ENCODE results near the gene SPDEF. TPM values are rescaled to one million over a fixed set of nuclear protein-coding genes. Genes with fewer than 3 reads are reported as not detected.

SPDEF gene
- total and polyA plus RNA-seq, 12 donors: 0.06 to 0.14 (median 0.14) TPM; not detected in 8

- intact Hi-C loops (cut with DNase I): no loop called here
- WGBS, 4 donors: 75 to 100% (median 87%) methylated on average over 2 to 8 of the region's 8 CpGs
Measured at GRCh38 chr6:34555328-34555727, 801 bp downstream of the SPDEF start.

GRCh38 chr6:34555007-34555322, 1.2 kb downstream of the SPDEF start:
- Histone ChIP-seq H3K36me3 (replicated peaks in 1 of 2) (no peaks in the 10 kb centered on the region), H3K4me1 (replicated peaks in 1 of 2) (no peaks in the 10 kb centered on the region), H3K27ac (no peak overlapping the region), H3K4me3 (no peak overlapping the region), H3K27me3 (no peaks in the 10 kb centered on the region), H3K9me3 (replicated peaks in 1 of 3) (no peaks in the 10 kb centered on the region)
- TF ChIP-seq CTCF (IDR thresholded peaks at IDR 0.05) (no peak), POLR2A (IDR thresholded peaks at IDR 0.05) (no peak)
- 83 to 95% (median 87%) methylated on average over 11 of the region's 11 CpGs for WGBS, 4 donors
- DNase-seq: no peak
- intact Hi-C loops (cut with DNase I): no loop called here

More at GRCh38 chr6:34555328-34555727, 801 bp downstream of the SPDEF start:
- Histone ChIP-seq H3K4me1 (replicated peaks in 1 of 2) (no peaks in the 10 kb centered on the region), H3K4me3 (no peak overlapping the region), H3K36me3 (replicated peaks in 1 of 2) (no peaks in the 10 kb centered on the region), H3K27me3 (no peaks in the 10 kb centered on the region), H3K9me3 (replicated peaks in 1 of 3) (no peaks in the 10 kb centered on the region), H3K27ac (no peak overlapping the region)
- DNase-seq: no peak
- TF ChIP-seq POLR2A (IDR thresholded peaks at IDR 0.05) (no peak), CTCF (IDR thresholded peaks at IDR 0.05) (no peak)

GRCh38 chr6:34554291-34555006, 1.7 kb downstream of the SPDEF start:
- intact Hi-C loops (cut with DNase I): no loop called here
- DNase-seq: no peak

GRCh38 chr6:34553750-34554149, 2.4 kb downstream of the SPDEF start:
- intact Hi-C loops (cut with DNase I): no loop called here
- WGBS, 4 donors: 54 to 72% (median 64%) methylated on average over 4 to 10 of the region's 10 CpGs

More at GRCh38 chr6:34554291-34555006, 1.7 kb downstream of the SPDEF start:
- Histone ChIP-seq H3K4me3 (no peak overlapping the region), H3K9me3 (replicated peaks in 1 of 3) (no peaks in the 10 kb centered on the region), H3K36me3 (replicated peaks in 1 of 2) (no peaks in the 10 kb centered on the region), H3K4me1 (replicated peaks in 1 of 2) (no peaks in the 10 kb centered on the region), H3K27me3 (no peaks in the 10 kb centered on the region), H3K27ac (no peak overlapping the region)
- TF ChIP-seq CTCF (IDR thresholded peaks at IDR 0.05) (no peak), POLR2A (IDR thresholded peaks at IDR 0.05) (no peak)
- 53 to 57% (median 54%) methylated on average over 11 to 15 of the region's 15 CpGs for WGBS, 4 donors

More at GRCh38 chr6:34553750-34554149, 2.4 kb downstream of the SPDEF start:
- Histone ChIP-seq H3K4me3 (no peak overlapping the region), H3K27ac (no peak overlapping the region), H3K4me1 (replicated peaks in 1 of 2) (no peaks in the 10 kb centered on the region), H3K9me3 (replicated peaks in 1 of 3) (no peaks in the 10 kb centered on the region), H3K27me3 (no peaks in the 10 kb centered on the region), H3K36me3 (replicated peaks in 1 of 2) (no peaks in the 10 kb centered on the region)
- TF ChIP-seq POLR2A (IDR thresholded peaks at IDR 0.05) (no peak), CTCF (IDR thresholded peaks at IDR 0.05) (no peak)
- no peak for DNase-seq
